ENCODE measurements around the gene SLC43A2. TPM values are rescaled to one million over a fixed set of nuclear protein-coding genes. Genes with fewer than 3 reads are reported as not detected.

Gene SLC43A2
- total and polyA plus RNA-seq, 4 donors, result 27.0 to 125 (median 68.6) TPM

DNA sequence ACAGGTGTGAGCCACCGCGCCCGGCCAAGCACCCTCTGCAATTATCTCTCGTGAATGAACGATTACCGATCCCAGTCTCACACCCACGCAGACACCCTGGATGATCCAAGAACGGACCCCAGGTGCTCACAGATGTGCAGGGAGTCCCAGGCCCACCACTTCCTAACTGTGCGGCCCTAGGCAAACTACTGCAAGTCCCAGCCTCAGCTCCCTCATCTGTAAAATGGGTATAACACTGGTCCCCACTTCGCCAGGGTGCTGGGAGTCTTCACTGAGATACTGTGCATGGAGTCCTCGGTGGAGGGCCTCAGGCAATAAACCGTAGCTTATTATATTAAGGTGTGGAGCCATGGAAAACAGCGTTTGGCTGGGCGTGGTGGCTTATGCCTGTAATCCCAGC lies 44.5 kb downstream of the SLC43A2 start:
- Histone ChIP-seq H3K9ac (ENCODE audit: insufficient read depth in 1 of 2, low read length in 2 of 2) (no peak overlapping the region), H3K4me1 (ENCODE audit: control insufficient read depth in 5 of 5, insufficient read depth in 5 of 5, low read length in 5 of 5) (no peaks in the 10 kb centered on the region), H3K9me3 (ENCODE audit: control insufficient read depth in 4 of 4, insufficient read depth in 3 of 4, low read length in 3 of 4) (no peaks in the 10 kb centered on the region), H3K4me3 (no peak overlapping the region), H3K27ac (ENCODE audit: low read depth in 1 of 2, low read length in 1 of 2) (no peak overlapping the region), H3K36me3 (ENCODE audit: control insufficient read depth in 4 of 4, insufficient read depth in 4 of 4, low read length in 4 of 4) (peaks cover 0 to 22% (median 0%) of the 10 kb centered on the region in 4 donors), H3K27me3 (ENCODE audit: control insufficient read depth in 3 of 3, insufficient read depth in 3 of 3, low read length in 2 of 3) (no peaks in the 10 kb centered on the region)
- TF ChIP-seq, protein P1, sequence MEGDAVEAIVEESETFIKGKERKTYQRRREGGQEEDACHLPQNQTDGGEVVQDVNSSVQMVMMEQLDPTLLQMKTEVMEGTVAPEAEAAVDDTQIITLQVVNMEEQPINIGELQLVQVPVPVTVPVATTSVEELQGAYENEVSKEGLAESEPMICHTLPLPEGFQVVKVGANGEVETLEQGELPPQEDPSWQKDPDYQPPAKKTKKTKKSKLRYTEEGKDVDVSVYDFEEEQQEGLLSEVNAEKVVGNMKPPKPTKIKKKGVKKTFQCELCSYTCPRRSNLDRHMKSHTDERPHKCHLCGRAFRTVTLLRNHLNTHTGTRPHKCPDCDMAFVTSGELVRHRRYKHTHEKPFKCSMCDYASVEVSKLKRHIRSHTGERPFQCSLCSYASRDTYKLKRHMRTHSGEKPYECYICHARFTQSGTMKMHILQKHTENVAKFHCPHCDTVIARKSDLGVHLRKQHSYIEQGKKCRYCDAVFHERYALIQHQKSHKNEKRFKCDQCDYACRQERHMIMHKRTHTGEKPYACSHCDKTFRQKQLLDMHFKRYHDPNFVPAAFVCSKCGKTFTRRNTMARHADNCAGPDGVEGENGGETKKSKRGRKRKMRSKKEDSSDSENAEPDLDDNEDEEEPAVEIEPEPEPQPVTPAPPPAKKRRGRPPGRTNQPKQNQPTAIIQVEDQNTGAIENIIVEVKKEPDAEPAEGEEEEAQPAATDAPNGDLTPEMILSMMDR (IDR thresholded peaks at IDR 0.05; ENCODE audit: control extremely low read depth, extremely low read depth), result no peak
- WGBS, 2 donors, result 94 to 98% methylated on average over 14 of the region's 14 CpGs
- no peak for DNase-seq
- ATAC-seq (ENCODE audit: insufficient read depth, low FRiP score), result no peak

DNA sequence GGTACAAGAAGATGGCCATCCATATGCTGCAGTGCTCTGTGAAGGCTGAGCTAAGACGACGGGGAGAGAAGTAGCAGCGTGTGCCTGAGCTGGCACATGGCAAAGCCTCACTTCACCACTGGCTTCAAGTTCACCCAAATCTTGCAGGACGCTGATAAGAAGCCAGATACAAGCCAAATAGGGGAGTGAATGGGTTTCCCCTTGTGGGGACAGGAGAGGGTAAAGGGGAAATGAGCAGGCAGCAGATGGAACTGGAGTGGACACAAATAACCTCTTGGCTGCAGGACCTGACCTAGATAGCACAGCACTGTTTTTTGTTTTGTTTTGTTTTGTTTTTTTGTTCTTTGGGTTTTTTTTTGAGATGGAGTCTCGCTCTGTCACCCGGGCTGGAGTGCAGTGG lies 45.1 kb downstream of the SLC43A2 start:
- no peak overlapping the region for H3K9ac ChIP-seq (ENCODE audit: insufficient read depth in 1 of 2, low read length in 2 of 2)
- no peaks in the 10 kb centered on the region for H3K4me1 ChIP-seq (ENCODE audit: control insufficient read depth in 5 of 5, insufficient read depth in 5 of 5, low read length in 5 of 5)
- no peaks in the 10 kb centered on the region for H3K27me3 ChIP-seq (ENCODE audit: control insufficient read depth in 3 of 3, insufficient read depth in 3 of 3, low read length in 2 of 3)
- no peak overlapping the region for H3K4me3 ChIP-seq
- peaks cover 0 to 22% (median 0%) of the 10 kb centered on the region in 4 donors for H3K36me3 ChIP-seq (ENCODE audit: control insufficient read depth in 4 of 4, insufficient read depth in 4 of 4, low read length in 4 of 4)
- no peak for DNase-seq
- TF ChIP-seq, protein P1 (IDR thresholded peaks at IDR 0.05; ENCODE audit: control extremely low read depth, extremely low read depth), result no peak
- no peaks in the 10 kb centered on the region for H3K9me3 ChIP-seq (ENCODE audit: control insufficient read depth in 4 of 4, insufficient read depth in 3 of 4, low read length in 3 of 4)
- no peak overlapping the region for H3K27ac ChIP-seq (ENCODE audit: low read depth in 1 of 2, low read length in 1 of 2)
- 54 to 58% methylated on average over 6 of the region's 6 CpGs for WGBS, 2 donors
- no peak for ATAC-seq (ENCODE audit: insufficient read depth, low FRiP score)

DNA sequence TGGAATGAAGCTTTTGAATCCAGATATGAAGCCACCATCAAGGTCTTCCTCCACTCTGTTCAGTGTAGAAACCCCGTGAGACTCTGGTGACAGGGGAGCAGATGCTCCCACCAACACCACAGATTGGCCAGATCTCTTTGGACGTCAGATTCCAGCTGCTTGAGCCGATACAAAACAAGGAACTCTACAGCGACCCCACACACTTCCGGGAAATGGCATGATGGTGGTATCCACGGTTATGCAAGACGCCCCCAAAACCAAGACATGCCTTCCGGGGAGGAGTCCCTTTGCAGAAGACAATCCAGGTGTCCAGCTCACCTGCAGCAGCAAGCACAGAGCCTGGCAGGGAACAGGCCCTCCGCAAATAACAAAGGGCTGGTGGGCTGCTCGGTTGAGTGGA lies 46.3 kb downstream of the SLC43A2 start:
- H3K4me3 ChIP-seq, result no peak overlapping the region
- H3K9me3 ChIP-seq (ENCODE audit: control insufficient read depth in 4 of 4, insufficient read depth in 3 of 4, low read length in 3 of 4), result no peaks in the 10 kb centered on the region
- no peak overlapping the region for H3K27ac ChIP-seq (ENCODE audit: low read depth in 1 of 2, low read length in 1 of 2)
- peaks cover 1 to 7% (median 4%) of the 10 kb centered on the region in 5 donors for H3K4me1 ChIP-seq (ENCODE audit: control insufficient read depth in 5 of 5, insufficient read depth in 5 of 5, low read length in 5 of 5)
- TF ChIP-seq, protein P1 (IDR thresholded peaks at IDR 0.05; ENCODE audit: control extremely low read depth, extremely low read depth), result no peak
- H3K27me3 ChIP-seq (ENCODE audit: control insufficient read depth in 3 of 3, insufficient read depth in 3 of 3, low read length in 2 of 3), result no peaks in the 10 kb centered on the region
- ATAC-seq (ENCODE audit: insufficient read depth, low FRiP score), result no peak
- 64 to 83% methylated on average over 10 of the region's 10 CpGs for WGBS, 2 donors
- no peak overlapping the region for H3K9ac ChIP-seq (ENCODE audit: insufficient read depth in 1 of 2, low read length in 2 of 2)
- DNase-seq, result no peak
- H3K36me3 ChIP-seq (ENCODE audit: control insufficient read depth in 4 of 4, insufficient read depth in 4 of 4, low read length in 4 of 4), result peaks cover 0 to 18% (median 0%) of the 10 kb centered on the region in 4 donors
